A673 (cell line): ENCODE measurements around the gene CLEC2D.
"Not testable (repeated sequence)": the region's sequence is repeated elsewhere in the genome, so short reads cannot be mapped to it uniquely, and the experiment has no call there.

Source experiments
- EZH2 ChIP-seq: fragments of 200-600 bp; sonication (generic); IDR thresholded peaks from 2 replicates; pipeline ENCODE4 v1.6.1; 2017; ENCODE audit warnings: borderline replicate concordance, low read depth, mild to moderate bottlenecking, mixed read lengths, antibody characterized with exemption, low read length; ENCODE audit not compliant: poor library complexity, severe bottlenecking
- TF ChIP-seq, protein P1 (sequence below): fragments of 300-800, 200-600 bp; sonication (generic); conservative IDR thresholded peaks from 2 replicates; pipeline ENCODE4 v1.5.1; 2017; ENCODE audit warnings: low read depth, mild to moderate bottlenecking, antibody characterized with exemption, low read length, moderate library complexity, mixed read lengths

- TF ChIP-seq, protein P1, sequence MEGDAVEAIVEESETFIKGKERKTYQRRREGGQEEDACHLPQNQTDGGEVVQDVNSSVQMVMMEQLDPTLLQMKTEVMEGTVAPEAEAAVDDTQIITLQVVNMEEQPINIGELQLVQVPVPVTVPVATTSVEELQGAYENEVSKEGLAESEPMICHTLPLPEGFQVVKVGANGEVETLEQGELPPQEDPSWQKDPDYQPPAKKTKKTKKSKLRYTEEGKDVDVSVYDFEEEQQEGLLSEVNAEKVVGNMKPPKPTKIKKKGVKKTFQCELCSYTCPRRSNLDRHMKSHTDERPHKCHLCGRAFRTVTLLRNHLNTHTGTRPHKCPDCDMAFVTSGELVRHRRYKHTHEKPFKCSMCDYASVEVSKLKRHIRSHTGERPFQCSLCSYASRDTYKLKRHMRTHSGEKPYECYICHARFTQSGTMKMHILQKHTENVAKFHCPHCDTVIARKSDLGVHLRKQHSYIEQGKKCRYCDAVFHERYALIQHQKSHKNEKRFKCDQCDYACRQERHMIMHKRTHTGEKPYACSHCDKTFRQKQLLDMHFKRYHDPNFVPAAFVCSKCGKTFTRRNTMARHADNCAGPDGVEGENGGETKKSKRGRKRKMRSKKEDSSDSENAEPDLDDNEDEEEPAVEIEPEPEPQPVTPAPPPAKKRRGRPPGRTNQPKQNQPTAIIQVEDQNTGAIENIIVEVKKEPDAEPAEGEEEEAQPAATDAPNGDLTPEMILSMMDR, result not testable (repeated sequence)
- TF ChIP-seq EZH2, result not testable (repeated sequence)
These were observed 70.0 kb downstream of the CLEC2D start for GRCh38 chr12:9739404-9740105.
